HepG2 (cell line): ENCODE data around the gene ANP32A. TPM values are rescaled to one million over a fixed set of nuclear protein-coding genes. Genes with fewer than 3 reads are reported as not detected.

Experiments used
- ATAC-seq: fragments of 200-7000 bp; cut with Tn5 transposase; 3 replicates; pipeline ENCODE4 v1.9.1; 2020; ENCODE audit warnings: mild to moderate bottlenecking, moderate library complexity
- BruUV-seq: library from RNA; stranded (reverse); fragments of 400-500 nt; replicated peaks from 2 replicates; lab custom pipeline; 2021; lab: Mats Ljungman, UMichigan
- CTCF ChIA-PET: fragments of 300-600 bp; formaldehyde crosslinking; extraction: SDS; loops from one replicate; lab custom pipeline; 2021; ENCODE audit warnings: low total read pairs, inconsistent platforms, low intra/inter-chr PET ratio; lab: Yijun Ruan, JAX
- POLR2A ChIA-PET: fragments of 350-600 bp; sonication (Branson Sonifier 250); formaldehyde crosslinking; loops from one replicate; lab custom pipeline; 2020; ENCODE audit warnings: antibody characterized with exemption, inconsistent platforms; lab: Yijun Ruan, JAX
- DNase-seq: peaks from one replicate; pipeline ENCODE4 v3.0.0-alpha.2; 2015; ENCODE audit warnings: low spot score
- FAIRE-seq: peaks from 3 replicates; lab custom pipeline; 2011; peaks lifted over from hg19 to GRCh38; lab: Jason Lieb, UNC
- H2AFZ ChIP-seq: one replicate; pipeline ENCODE4 v1.6.1; 2011; ENCODE audit warnings: low read length, inconsistent platforms
- H3K27ac ChIP-seq: fragments of 300-600 bp; 3 replicates; pipeline ENCODE4 v1.8.0; 2011; ENCODE audit warnings: mixed run types, mild to moderate bottlenecking, mixed read lengths, low read length, inconsistent platforms; ENCODE audit not compliant: insufficient read depth; ENCODE audit errors: extremely low read length
- H3K27me3 ChIP-seq, 2 experiments: fragments of 200-600 bp in 1 of 2; 2 replicates in 1 of 2; 3 replicates in 1 of 2; pipeline versions ENCODE4 v1.6.0 to v1.8.0; 2011; ENCODE audit warnings: low read length in 2 of 2, mild to moderate bottlenecking in 2 of 2, moderate library complexity in 2 of 2, inconsistent platforms in 1 of 2; ENCODE audit not compliant: insufficient read depth in 2 of 2, control insufficient read depth in 1 of 2
- H3K36me3 ChIP-seq, 2 experiments: fragments of 200-600 bp in 1 of 2; replicated peaks in 1 of 2; 2 replicates in 1 of 2; 3 replicates in 1 of 2; pipeline versions ENCODE4 v1.5.1 to v1.8.0; 2011; ENCODE audit warnings: low read length in 2 of 2, inconsistent platforms in 1 of 2; ENCODE audit not compliant: insufficient read depth in 2 of 2, control insufficient read depth in 1 of 2
- H3K4me1 ChIP-seq: 2 replicates; pipeline ENCODE4 v1.5.1; 2012; ENCODE audit warnings: low read length, inconsistent platforms; ENCODE audit not compliant: insufficient read depth
- H3K4me2 ChIP-seq: 2 replicates; pipeline ENCODE4 v1.6.0; 2011; ENCODE audit warnings: low read depth, low read length, inconsistent platforms
- H3K4me3 ChIP-seq, 3 experiments: fragments of 200-600 bp in 1 of 3; sonication (generic), shearing (Covaris generic) in 1 of 3; replicated peaks in 1 of 3; 2 replicates each; pipeline ENCODE4 v1.5.1; 2011 to 2016; ENCODE audit warnings: low read length in 3 of 3, inconsistent platforms in 2 of 3, low read depth in 2 of 3, mild to moderate bottlenecking in 2 of 3, control low read depth in 1 of 3, mixed read lengths in 1 of 3; ENCODE audit not compliant: insufficient read depth in 1 of 3
- H3K79me2 ChIP-seq: one replicate; pipeline ENCODE4 v1.6.1; 2011; ENCODE audit warnings: low read length, inconsistent platforms; ENCODE audit not compliant: insufficient read depth
- H3K9ac ChIP-seq: 2 replicates; pipeline ENCODE4 v1.6.0; 2011; ENCODE audit warnings: mild to moderate bottlenecking, low read depth, low read length, inconsistent platforms; ENCODE audit not compliant: insufficient read depth
- H3K9me3 ChIP-seq: 2 replicates; pipeline ENCODE4 v1.5.1; 2012; ENCODE audit warnings: mild to moderate bottlenecking, low read length
- H4K20me1 ChIP-seq: 2 replicates; pipeline ENCODE4 v1.6.0; 2011; ENCODE audit warnings: inconsistent platforms, mild to moderate bottlenecking, low read length, moderate library complexity; ENCODE audit not compliant: insufficient read depth
- KDM6A ChIP-seq: IDR thresholded peaks from 2 replicates; pipeline ENCODE4 v1.6.1; 2016; ENCODE audit warnings: low read depth
- SAP130 ChIP-seq: IDR thresholded peaks from 2 replicates; pipeline ENCODE4 v1.6.1; 2016; ENCODE audit warnings: low read depth
- ZNF225 ChIP-seq: sonication (generic); formaldehyde crosslinking; IDR thresholded peaks from 2 replicates; pipeline ENCODE4 v1.4.0; 2020; ENCODE audit warnings: mild to moderate bottlenecking, missing genetic modification reagents
- ZNF563 ChIP-seq: sonication (generic); formaldehyde crosslinking; IDR thresholded peaks from 2 replicates; pipeline ENCODE4 v1.8.0; 2022; ENCODE audit warnings: mild to moderate bottlenecking, moderate library complexity, missing genetic modification reagents
- ZNF616 ChIP-seq: sonication (generic); formaldehyde crosslinking; IDR thresholded peaks from 2 replicates; pipeline ENCODE4 v1.5.0; 2020; ENCODE audit warnings: low read depth, mild to moderate bottlenecking, missing genetic modification reagents
- ZSCAN30 ChIP-seq: sonication (generic); formaldehyde crosslinking; IDR thresholded peaks from 2 replicates; pipeline ENCODE4 v1.5.0; 2020; ENCODE audit warnings: mild to moderate bottlenecking, missing genetic modification reagents
- WGBS: methylation state at CpG from one replicate; pipeline ENCODE4 v1.1.6; 2017; ENCODE audit warnings: low lambda C conversion rate; 5-methylcytosine and 5-hydroxymethylcytosine counted together
- in situ Hi-C: cut with HindIII; loops from 2 replicates; pipeline ENCODE4 v1.10.0; 2017; ENCODE audit warnings: low pct_unique_long_range_greater_than_20kb; ENCODE audit not compliant: extremely low pct_ligation_motif_present
- intact Hi-C: fragments of 100-400 bp; cut with micrococcal nuclease; formaldehyde crosslinking; loops from one replicate; pipeline ENCODE4 v1.10.0; 2022; ENCODE audit not compliant: unreplicated experiment
- polyA plus RNA-seq, 8 experiments: library from polyadenylated mRNA; depleted of rRNA in 3 of 8; stranded (reverse) in 7 of 8; unstranded in 1 of 8; fragments of >200 nt; fragmentation: Illumina TruSeq in 4 of 8; extraction: Trizol in 4 of 8; gene quantifications; 2 replicates each; pipeline versions ENCODE4 v1.2.1 to v1.2.3, GENCODE V29; 2011 to 2016; ENCODE audit warnings: low read depth in 4 of 8, missing spikeins in 1 of 8, mixed read lengths in 1 of 8; ENCODE audit not compliant: insufficient read depth in 1 of 8
- total RNA-seq, 5 experiments: library from RNA; depleted of rRNA; stranded (reverse); fragments of >200 nt; fragmentation: Illumina TruSeq; extraction: Trizol; gene quantifications; 2 replicates each; pipeline ENCODE4 v1.2.3, GENCODE V29; 2016; ENCODE audit warnings: low read depth in 1 of 5
- TF ChIP-seq, protein P1 (sequence below): sonication (generic); formaldehyde crosslinking; IDR thresholded peaks from 2 replicates; pipeline ENCODE4 v1.4.0; 2020; ENCODE audit warnings: missing genetic modification reagents

Gene ANP32A
- total and polyA plus RNA-seq, 2 of the 13 experiments (the other 11 are each of a cell fraction or from before 2014, with no cell fraction given) = 60.6 to 206 TPM

DNA sequence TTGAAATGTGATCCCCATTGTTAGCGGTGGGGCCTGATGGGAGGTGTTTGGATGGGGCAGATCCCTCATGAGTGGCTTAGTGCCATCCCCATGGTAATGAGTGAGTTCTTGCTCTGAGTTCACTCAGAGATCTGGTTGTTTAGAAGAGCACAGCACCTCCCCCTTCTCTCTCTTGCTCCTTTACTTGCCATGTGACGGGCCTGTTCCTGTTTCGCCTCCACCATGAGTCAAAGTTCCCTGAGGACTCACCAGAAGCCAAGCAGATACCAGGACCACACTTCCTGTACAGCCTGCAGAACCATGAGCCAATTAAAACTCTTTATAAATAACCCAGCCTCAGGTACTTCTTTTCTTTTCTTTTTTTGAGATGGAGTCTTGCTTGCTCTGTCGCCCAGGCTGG is 46.6 kb downstream of the ANP32A start:
- in situ Hi-C loops = no loop called here
- H3K9ac ChIP-seq = no peak overlapping the region
- H3K9me3 ChIP-seq = no peaks in the 10 kb centered on the region
- H3K36me3 ChIP-seq = peaks cover 0 to 2% of the 10 kb centered on the region in 2 experiments; a peak in 1 of 5 replicates
- intact Hi-C loops = loop anchor here (5.0 kb wide), 1 partner anchor 467 kb away; no protein-coding TSS in a partner anchor
- no peak overlapping the region for H2AFZ ChIP-seq
- no peak for TF ChIP-seq SAP130 (CRISPR knock-in tag)
- no peak for TF ChIP-seq ZSCAN30 (CRISPR knock-in tag)
- TF ChIP-seq KDM6A (CRISPR knock-in tag) = no peak
- FAIRE-seq (no peak), ATAC-seq (no peak), DNase-seq (no peak)
- no peaks in the 10 kb centered on the region for H3K79me2 ChIP-seq
- peaks cover 0 to 6% of the 10 kb centered on the region in 2 experiments; a peak in 1 of 5 replicates for H3K27me3 ChIP-seq
- no peak overlapping the region for H3K4me3 ChIP-seq
- H3K4me1 ChIP-seq = no peaks in the 10 kb centered on the region
- H3K4me2 ChIP-seq = no peak overlapping the region
- ChIA-PET CTCF (no interaction called here), POLR2A (no interaction called here)
- no TSS peak for BruUV-seq
- 45% methylated on average over 4 of the region's 4 CpGs for WGBS
- no peaks in the 10 kb centered on the region for H4K20me1 ChIP-seq
- H3K27ac ChIP-seq = no peak overlapping the region

DNA sequence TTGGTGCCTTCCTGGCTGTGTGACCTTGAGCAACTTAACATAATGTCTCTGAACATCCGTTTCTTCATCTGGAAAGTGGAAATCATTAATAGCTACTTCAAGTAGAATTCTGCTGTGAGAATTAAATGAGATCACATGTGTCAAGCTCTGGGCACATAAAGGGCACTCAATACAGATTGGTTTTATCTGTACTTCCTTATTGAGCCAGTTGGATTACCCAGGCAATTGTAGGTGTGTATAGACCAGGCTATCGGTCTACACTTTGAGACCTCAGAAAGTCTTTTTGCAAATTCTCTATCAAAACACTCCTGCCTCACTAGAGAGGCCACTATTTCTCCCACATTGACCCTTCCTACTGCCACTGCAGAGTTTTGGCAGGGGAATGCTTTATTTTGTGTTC is 47.7 kb downstream of the ANP32A start:
- POLR2A ChIA-PET = no interaction called here
- H3K4me1 ChIP-seq = no peaks in the 10 kb centered on the region
- CTCF ChIA-PET = no interaction called here

More for the DNA sequence above, 47.7 kb downstream of the ANP32A start:
- Histone ChIP-seq H3K36me3 (0 out of 5 replicates have a peak, but pooled peaks cover 0 to 2% of the 10 kb centered on the region in 2 experiments), H3K4me2 (no peak overlapping the region), H3K27me3 (peaks cover 0 to 6% of the 10 kb centered on the region in 2 experiments; a peak in 1 of 5 replicates), H2AFZ (no peak overlapping the region), H4K20me1 (no peaks in the 10 kb centered on the region), H3K4me3 (no peak overlapping the region), H3K79me2 (no peaks in the 10 kb centered on the region), H3K9ac (no peak overlapping the region), H3K27ac (no peak overlapping the region)
- in situ Hi-C loops (no loop called here), intact Hi-C loops (loop anchor here (5.0 kb wide), 1 partner anchor 466 kb away; no protein-coding TSS in a partner anchor)
- DNase-seq (no peak), FAIRE-seq (no peak)
- TF ChIP-seq ZNF563 (CRISPR knock-in tag) (no peak), ZNF616 (CRISPR knock-in tag) (no peak), ZNF225 (CRISPR knock-in tag) (no peak)
- TF ChIP-seq, protein P1, sequence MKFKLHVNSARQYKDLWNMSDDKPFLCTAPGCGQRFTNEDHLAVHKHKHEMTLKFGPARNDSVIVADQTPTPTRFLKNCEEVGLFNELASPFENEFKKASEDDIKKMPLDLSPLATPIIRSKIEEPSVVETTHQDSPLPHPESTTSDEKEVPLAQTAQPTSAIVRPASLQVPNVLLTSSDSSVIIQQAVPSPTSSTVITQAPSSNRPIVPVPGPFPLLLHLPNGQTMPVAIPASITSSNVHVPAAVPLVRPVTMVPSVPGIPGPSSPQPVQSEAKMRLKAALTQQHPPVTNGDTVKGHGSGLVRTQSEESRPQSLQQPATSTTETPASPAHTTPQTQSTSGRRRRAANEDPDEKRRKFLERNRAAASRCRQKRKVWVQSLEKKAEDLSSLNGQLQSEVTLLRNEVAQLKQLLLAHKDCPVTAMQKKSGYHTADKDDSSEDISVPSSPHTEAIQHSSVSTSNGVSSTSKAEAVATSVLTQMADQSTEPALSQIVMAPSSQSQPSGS (CRISPR knock-in tag) = no peak
- TF ChIP-seq, all 625 proteins: peak for 0
- 24% methylated on average over 2 of the region's 2 CpGs for WGBS
- ATAC-seq = no peak
- no TSS peak for BruUV-seq
- no peaks in the 10 kb centered on the region for H3K9me3 ChIP-seq
